ENCODE data around the gene HOXD3. TPM values are rescaled to one million over a fixed set of nuclear protein-coding genes. Genes with fewer than 3 reads are reported as not detected.

HOXD3 gene
- total and polyA plus RNA-seq, 10 donors = 1.2 to 15.3 (median 7.7) TPM

DNA sequence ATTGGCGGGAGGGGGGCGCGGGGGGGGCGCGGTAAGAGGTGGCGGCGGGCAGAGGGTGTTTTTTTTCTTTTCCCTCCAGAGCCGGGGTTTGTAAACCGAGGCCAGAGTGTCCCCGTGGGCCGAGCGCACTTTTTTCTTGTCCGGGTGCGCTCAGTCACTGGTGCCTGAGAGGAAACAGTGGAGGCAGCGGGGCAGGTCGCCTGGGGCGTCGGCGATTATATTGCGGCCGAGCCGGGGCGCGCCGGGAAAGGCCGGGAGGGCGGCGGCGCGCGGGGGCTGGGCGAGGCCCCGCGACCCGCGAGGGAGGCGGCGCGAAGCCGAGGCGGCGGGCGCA lies 27.3 kb upstream of the HOXD3 start:
- peak overlapping the region; percentile 43 to 93 (median 86) for H3K27ac ChIP-seq
- no peaks in the 10 kb centered on the region for H3K9me3 ChIP-seq
- TF ChIP-seq CTCF (IDR thresholded peaks at IDR 0.05 in 8 of 11, conservative IDR thresholded peaks at IDR 0.05 in 3 of 11) = no peak
- TF ChIP-seq POLR2AphosphoS5 (IDR thresholded peaks at IDR 0.05) = no peak
- no peak for TF ChIP-seq POLR2A (IDR thresholded peaks at IDR 0.05)
- H3K27me3 ChIP-seq (replicated peaks in 1 of 7) = peaks cover 0 to 100% (median 92%) of the 10 kb centered on the region in 7 donors
- H3K4me3 ChIP-seq = peak overlapping the region in 7 of 8 donors; percentile 24 to 71 (median 41)
- WGBS, 5 donors = 2 to 19% (median 3%) methylated on average over 35 to 43 of the region's 43 CpGs
- intact Hi-C loops (cut with DNase I; ENCODE audit: low total_unique reads) = loop anchor here (5.0 kb wide), 4 partner anchors 423 to 1018 kb away; no protein-coding TSS in a partner anchor
- no peaks in the 10 kb centered on the region for H3K36me3 ChIP-seq
- DNase-seq = peak; percentile 77
- H3K4me1 ChIP-seq = peaks cover 0 to 76% (median 45%) of the 10 kb centered on the region in 6 donors

- peaks cover 0 to 100% (median 92%) of the 10 kb centered on the region in 7 donors for H3K27me3 ChIP-seq (replicated peaks in 1 of 7)
- no peaks in the 10 kb centered on the region for H3K9me3 ChIP-seq
- WGBS, 5 donors = 1 to 13% (median 4%) methylated on average over 40 to 100 of the region's 100 CpGs
- H3K4me1 ChIP-seq = peaks cover 0 to 81% (median 48%) of the 10 kb centered on the region in 6 donors
- DNase-seq = peak; percentile 84
- peak in 2 of 3 donors; percentile 66 to 71 for TF ChIP-seq POLR2AphosphoS5 (IDR thresholded peaks at IDR 0.05)
- no peak for TF ChIP-seq POLR2A (IDR thresholded peaks at IDR 0.05)
- TF ChIP-seq CTCF (IDR thresholded peaks at IDR 0.05 in 8 of 11, conservative IDR thresholded peaks at IDR 0.05 in 3 of 11) = peak in 1 of 11 experiments; percentile 19
- peak overlapping the region; percentile 20 to 71 (median 40) for H3K4me3 ChIP-seq
- intact Hi-C loops (cut with DNase I; ENCODE audit: low total_unique reads) = no loop called here
- H3K36me3 ChIP-seq = no peaks in the 10 kb centered on the region
- peak overlapping the region; percentile 57 to 93 (median 86) for H3K27ac ChIP-seq
These were observed 26.8 kb upstream of the HOXD3 start for GRCh38 chr2:176130147-176130956.

DNA sequence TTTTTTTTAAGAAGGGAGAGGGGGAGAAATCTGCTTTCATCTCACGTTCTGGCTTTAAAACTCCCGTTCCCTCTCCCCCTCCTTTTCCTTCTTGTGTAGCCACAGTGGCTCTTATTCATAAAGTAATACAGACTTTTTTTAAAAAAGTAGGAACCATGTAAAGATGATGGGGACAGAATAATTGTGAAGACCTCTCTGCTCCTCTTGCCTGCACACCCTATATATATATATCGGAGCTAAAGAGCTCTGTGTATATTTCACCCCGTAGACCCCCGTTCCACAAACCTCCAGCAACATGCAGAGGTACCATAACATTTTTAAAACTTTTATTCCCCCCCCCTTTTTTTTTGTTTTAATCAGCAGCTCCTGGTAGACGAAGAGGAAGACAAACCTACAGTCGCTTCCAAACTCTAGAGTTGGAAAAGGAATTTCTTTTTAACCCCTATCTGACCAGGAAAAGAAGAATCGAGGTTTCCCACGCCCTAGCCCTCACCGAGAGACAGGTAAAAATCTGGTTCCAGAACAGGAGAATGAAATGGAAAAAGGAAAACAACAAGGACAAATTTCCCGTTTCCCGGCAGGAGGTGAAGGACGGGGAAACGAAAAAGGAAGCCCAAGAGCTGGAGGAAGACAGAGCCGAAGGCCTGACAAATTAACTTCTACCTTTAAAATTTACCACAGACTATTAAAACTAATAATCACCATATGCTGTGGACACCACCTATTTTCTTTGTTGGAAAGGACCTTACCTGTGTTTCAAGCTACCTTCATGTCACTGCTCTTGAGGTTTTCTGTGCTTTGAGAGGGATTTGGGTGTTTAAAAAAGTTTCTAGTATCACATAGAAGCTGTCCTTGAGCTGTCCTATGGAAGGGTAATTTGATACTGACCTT lies 25.9 kb upstream of the HOXD3 start:
- Histone ChIP-seq H3K27me3 (replicated peaks in 1 of 7) (peaks cover 0 to 100% (median 92%) of the 10 kb centered on the region in 7 donors), H3K9me3 (no peaks in the 10 kb centered on the region), H3K4me1 (peaks cover 0 to 89% (median 50%) of the 10 kb centered on the region in 6 donors), H3K4me3 (peak overlapping the region; percentile 20 to 71 (median 40)), H3K27ac (peak overlapping the region; percentile 57 to 93 (median 86)), H3K36me3 (no peaks in the 10 kb centered on the region)
- DNase-seq = no peak
- intact Hi-C loops (cut with DNase I; ENCODE audit: low total_unique reads) = no loop called here
- WGBS, 5 donors = 12 to 18% (median 14%) methylated on average over 15 of the region's 15 CpGs
- TF ChIP-seq POLR2A (IDR thresholded peaks at IDR 0.05) (no peak), CTCF (IDR thresholded peaks at IDR 0.05 in 8 of 11, conservative IDR thresholded peaks at IDR 0.05 in 3 of 11) (no peak), POLR2AphosphoS5 (IDR thresholded peaks at IDR 0.05) (no peak)

All from spleen (tissue), 11 donors.